Measurements from ENCODE around the gene DGLUCY.
"Not testable (repeated sequence)": the region's sequence is repeated elsewhere in the genome, so short reads cannot be mapped to it uniquely, and the experiment has no call there.

The DGLUCY gene

GRCh38 chr14:91113829-91114078, at the start of gene DGLUCY:
TSS of gene DGLUCY (plus strand) at chr14:91114073. CDS start at chr14:91160295, 46,222 bp downstream.
- peak; percentile 67 for DNase-seq

- DNase-seq, result no peak
Observed at GRCh38 chr14:91065266-91065665, 48.6 kb upstream of the DGLUCY start.

- no peak for DNase-seq
Observed at GRCh38 chr14:91067186-91067585, 46.7 kb upstream of the DGLUCY start.

GRCh38 chr14:91068642-91069041, 45.2 kb upstream of the DGLUCY start:
- DNase-seq, result no peak

- no peak for DNase-seq
Observed at GRCh38 chr14:91070572-91070971, 43.3 kb upstream of the DGLUCY start.

- no peak for DNase-seq
Observed at GRCh38 chr14:91075553-91075952, 38.3 kb upstream of the DGLUCY start.

- DNase-seq, result no peak
Observed at GRCh38 chr14:91078095-91078737, 35.7 kb upstream of the DGLUCY start.

- DNase-seq, result no peak
Observed at GRCh38 chr14:91080071-91080470, 33.8 kb upstream of the DGLUCY start.

GRCh38 chr14:91082282-91082681, 31.6 kb upstream of the DGLUCY start:
- DNase-seq, result no peak

- DNase-seq, result no peak
Observed at GRCh38 chr14:91084516-91084915, 29.4 kb upstream of the DGLUCY start.

GRCh38 chr14:91087470-91087869, 26.4 kb upstream of the DGLUCY start:
- not testable (repeated sequence) for DNase-seq

GRCh38 chr14:91088585-91089235, 25.2 kb upstream of the DGLUCY start:
- no peak for DNase-seq

GRCh38 chr14:91089958-91090535, 23.8 kb upstream of the DGLUCY start:
- no peak for DNase-seq

GRCh38 chr14:91090743-91091142, 23.1 kb upstream of the DGLUCY start:
- DNase-seq, result no peak

- DNase-seq, result no peak
Observed at GRCh38 chr14:91092073-91092472, 21.8 kb upstream of the DGLUCY start.

GRCh38 chr14:91093743-91094472, 20.0 kb upstream of the DGLUCY start:
- DNase-seq, result not testable (repeated sequence)

GRCh38 chr14:91094772-91095171, 19.1 kb upstream of the DGLUCY start:
- DNase-seq, result no peak

GRCh38 chr14:91095178-91095577, 18.7 kb upstream of the DGLUCY start:
- DNase-seq, result no peak

GRCh38 chr14:91097657-91098056, 16.2 kb upstream of the DGLUCY start:
- DNase-seq, result not testable (repeated sequence)

- DNase-seq, result no peak
Observed at GRCh38 chr14:91098591-91098990, 15.3 kb upstream of the DGLUCY start.

- DNase-seq, result no peak
Observed at GRCh38 chr14:91100102-91100501, 13.8 kb upstream of the DGLUCY start.

- no peak for DNase-seq
Observed at GRCh38 chr14:91103116-91103515, 10.8 kb upstream of the DGLUCY start.

GRCh38 chr14:91108941-91109611, 4.8 kb upstream of the DGLUCY start:
- DNase-seq, result no peak
